Mesodermal cell (in vitro differentiated cells): ENCODE results near the gene BMPR1A.
A peak's percentile ranks its signal among the peaks of the same experiment; 100 is the strongest.

ENCODE experiments used
- H3K27ac ChIP-seq: 2 replicates; pipeline ENCODE4 v1.7.0; 2013; ENCODE audit warnings: mild to moderate bottlenecking, low read depth, low read length, moderate library complexity; ENCODE audit not compliant: severe bottlenecking
- H3K36me3 ChIP-seq: 2 replicates; pipeline ENCODE4 v1.7.1; 2013; ENCODE audit warnings: mild to moderate bottlenecking, low read length, moderate library complexity; ENCODE audit not compliant: control insufficient read depth, insufficient read depth
- H3K4me1 ChIP-seq: one replicate; pipeline ENCODE4 v1.7.1; 2013; ENCODE audit warnings: mild to moderate bottlenecking, low read length; ENCODE audit not compliant: insufficient read depth, control insufficient read depth, poor library complexity, severe bottlenecking
- H3K4me3 ChIP-seq: 2 replicates; pipeline ENCODE4 v1.7.0; 2013; ENCODE audit warnings: low read length, control low read depth, mild to moderate bottlenecking; ENCODE audit not compliant: insufficient read depth, poor library complexity, severe bottlenecking; ENCODE audit errors: extremely low read depth
- H3K9me3 ChIP-seq: 2 replicates; pipeline ENCODE4 v1.7.1; 2013; ENCODE audit warnings: mild to moderate bottlenecking, low read length, moderate library complexity; ENCODE audit not compliant: control insufficient read depth
- WGBS, 2 experiments: methylation state at CpG; one replicate each; pipeline ENCODE4 v1.1.5; 2013; ENCODE audit warnings: missing lambda C conversion rate in 2 of 2; ENCODE audit not compliant: insufficient coverage in 2 of 2; 5-methylcytosine and 5-hydroxymethylcytosine counted together

BMPR1A gene

GRCh38 chr10:86876748-86877147, 120.3 kb downstream of the BMPR1A start:
- Histone ChIP-seq H3K27ac (no peak overlapping the region), H3K4me1 (peaks cover 26% of the 10 kb centered on the region), H3K36me3 (peaks cover 41% of the 10 kb centered on the region), H3K4me3 (no peak overlapping the region), H3K9me3 (no peaks in the 10 kb centered on the region)
- WGBS, 2 experiments = no CpG with 5 or more reads among the region's 2 CpGs

- H3K9me3 ChIP-seq = no peaks in the 10 kb centered on the region
- H3K4me3 ChIP-seq = no peak overlapping the region
- H3K27ac ChIP-seq = no peak overlapping the region
- WGBS, 2 experiments = 94 to 100% methylated on average over 1 to 3 of the region's 3 CpGs
- H3K4me1 ChIP-seq = peaks cover 11% of the 10 kb centered on the region
- peaks cover 52% of the 10 kb centered on the region for H3K36me3 ChIP-seq
Observed at GRCh38 chr10:86878983-86879713, 122.7 kb downstream of the BMPR1A start.

- peaks cover 11% of the 10 kb centered on the region for H3K4me1 ChIP-seq
- no peaks in the 10 kb centered on the region for H3K9me3 ChIP-seq
- no peak overlapping the region for H3K4me3 ChIP-seq
- no peak overlapping the region for H3K27ac ChIP-seq
- peaks cover 60% of the 10 kb centered on the region for H3K36me3 ChIP-seq
- WGBS, 2 experiments = 94 to 100% methylated on average over 4 of the region's 4 CpGs
Observed at GRCh38 chr10:86880971-86881370, 124.6 kb downstream of the BMPR1A start.

- Histone ChIP-seq H3K4me3 (no peak overlapping the region), H3K36me3 (peaks cover 51% of the 10 kb centered on the region), H3K4me1 (peaks cover 10% of the 10 kb centered on the region), H3K9me3 (no peaks in the 10 kb centered on the region), H3K27ac (peak overlapping the region; percentile 25)
- WGBS, 2 experiments = 91 to 100% methylated on average over 2 to 6 of the region's 7 CpGs
Observed at GRCh38 chr10:86888585-86889381, 132.4 kb downstream of the BMPR1A start.

- peaks cover 53% of the 10 kb centered on the region for H3K36me3 ChIP-seq
- 100% methylated on average over 1 of the region's 3 CpGs; no CpG with 5 or more reads in 1 of the 2 experiments for WGBS, 2 experiments
- H3K4me3 ChIP-seq = no peak overlapping the region
- no peaks in the 10 kb centered on the region for H3K9me3 ChIP-seq
- H3K4me1 ChIP-seq = peaks cover 10% of the 10 kb centered on the region
- no peak overlapping the region for H3K27ac ChIP-seq
Observed at GRCh38 chr10:86889997-86890396, 133.6 kb downstream of the BMPR1A start.

- WGBS, 2 experiments = 89 to 96% methylated on average over 3 to 4 of the region's 4 CpGs
- H3K4me1 ChIP-seq = peaks cover 4% of the 10 kb centered on the region
- H3K27ac ChIP-seq = no peak overlapping the region
- no peak overlapping the region for H3K4me3 ChIP-seq
- no peaks in the 10 kb centered on the region for H3K9me3 ChIP-seq
- H3K36me3 ChIP-seq = peaks cover 63% of the 10 kb centered on the region
Observed at GRCh38 chr10:86898511-86898910, 142.1 kb downstream of the BMPR1A start.

- Histone ChIP-seq H3K4me3 (no peak overlapping the region), H3K36me3 (peaks cover 63% of the 10 kb centered on the region), H3K4me1 (peaks cover 4% of the 10 kb centered on the region), H3K27ac (peak overlapping the region; percentile 55), H3K9me3 (no peaks in the 10 kb centered on the region)
- WGBS, 2 experiments = 49 to 54% methylated on average over 5 of the region's 6 CpGs
Observed at GRCh38 chr10:86899132-86899531, 142.7 kb downstream of the BMPR1A start.

- no peak overlapping the region for H3K4me3 ChIP-seq
- 53 to 61% methylated on average over 3 to 5 of the region's 9 CpGs for WGBS, 2 experiments
- peaks cover 4% of the 10 kb centered on the region for H3K4me1 ChIP-seq
- no peaks in the 10 kb centered on the region for H3K9me3 ChIP-seq
- H3K36me3 ChIP-seq = peaks cover 63% of the 10 kb centered on the region
- peak overlapping the region; percentile 55 for H3K27ac ChIP-seq
Observed at GRCh38 chr10:86899670-86900276, 143.4 kb downstream of the BMPR1A start.

- WGBS, 2 experiments = 91 to 93% methylated on average over 2 of the region's 2 CpGs
- Histone ChIP-seq H3K9me3 (no peaks in the 10 kb centered on the region), H3K36me3 (peaks cover 64% of the 10 kb centered on the region), H3K4me1 (peaks cover 4% of the 10 kb centered on the region), H3K27ac (no peak overlapping the region), H3K4me3 (no peak overlapping the region)
Observed at GRCh38 chr10:86900955-86901354, 144.5 kb downstream of the BMPR1A start.

- H3K9me3 ChIP-seq = no peaks in the 10 kb centered on the region
- peaks cover 87% of the 10 kb centered on the region for H3K36me3 ChIP-seq
- H3K27ac ChIP-seq = no peak overlapping the region
- no peaks in the 10 kb centered on the region for H3K4me1 ChIP-seq
- WGBS, 2 experiments = 100% methylated on average over 1 of the region's 2 CpGs; no CpG with 5 or more reads in 1 of the 2 experiments
- no peak overlapping the region for H3K4me3 ChIP-seq
Observed at GRCh38 chr10:86904600-86904999, 148.2 kb downstream of the BMPR1A start.
